ENCODE data around the gene SLC4A7. TPM values are rescaled to one million over a fixed set of nuclear protein-coding genes. Genes with fewer than 3 reads are reported as not detected.
A peak's percentile ranks its signal among the peaks of the same experiment; 100 is the strongest.
"Not testable (repeated sequence)": the region's sequence is repeated elsewhere in the genome, so short reads cannot be mapped to it uniquely, and the experiment has no call there.

SLC4A7 gene
- total RNA-seq, 5 donors from 2014 or later (not counting 1 experiment from before 2014, with no cell fraction given), result 47.4 to 66.4 (median 55.5) TPM

DNA sequence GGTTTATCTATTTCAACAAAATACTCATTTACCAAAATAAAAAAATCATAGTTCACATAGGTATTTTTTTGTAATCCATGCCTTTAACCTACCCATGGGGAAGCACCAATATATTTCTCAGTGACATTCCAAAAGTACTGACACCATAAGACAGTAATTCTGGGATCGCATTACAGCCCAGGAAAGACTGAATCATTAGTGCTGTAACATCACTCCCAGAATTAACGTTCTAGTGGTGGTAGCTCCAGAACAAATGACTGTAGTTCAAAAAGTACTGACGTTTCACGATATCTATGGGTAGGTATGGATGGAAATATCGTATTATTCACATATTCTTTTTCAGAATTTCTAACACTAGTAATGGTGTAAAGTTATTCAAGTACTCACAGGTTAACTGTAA, 60.7 kb downstream of the SLC4A7 start:
- no peaks in the 10 kb centered on the region for H3K9me3 Mint-ChIP-seq
- ChIA-PET CTCF (no interaction called here), POLR2A (no interaction called here)
- no peak overlapping the region for H3K4me3 Mint-ChIP-seq
- DNase-seq, result no peak
- peaks cover 0 to 4% (median 2%) of the 10 kb centered on the region in 3 donors for H3K4me1 Mint-ChIP-seq
- no peak overlapping the region for H3K27ac Mint-ChIP-seq
- no CpG with 5 or more reads among the region's 5 CpGs for WGBS (ENCODE audit: insufficient coverage)
- no peak for ATAC-seq (replicated peaks in 1 of 4)
- H3K36me3 Mint-ChIP-seq, result peaks cover 42% of the 10 kb centered on the region
- H3K27ac ChIP-seq (ENCODE audit: low read length), result no peak overlapping the region
- no peak overlapping the region for H3K4me3 ChIP-seq (ENCODE audit: control insufficient read depth in 1 of 2, extremely low read depth in 1 of 2, low read length in 1 of 2)
- H3K36me3 ChIP-seq (ENCODE audit: control insufficient read depth in 2 of 2, extremely low read depth in 1 of 2, insufficient read depth in 1 of 2, low read length in 1 of 2), result peaks cover 5 to 46% of the 10 kb centered on the region in 2 donors
- no peaks in the 10 kb centered on the region for H3K27me3 Mint-ChIP-seq
- no peaks in the 10 kb centered on the region for H3K9me3 ChIP-seq
- no peaks in the 10 kb centered on the region for H3K4me1 ChIP-seq (ENCODE audit: control insufficient read depth in 1 of 2, extremely low read depth in 1 of 2, insufficient read depth in 2 of 2, low read length in 2 of 2)
- no peaks in the 10 kb centered on the region for H3K27me3 ChIP-seq (replicated peaks in 1 of 2; ENCODE audit: control insufficient read depth in 2 of 2, extremely low read depth in 1 of 2, insufficient read depth in 2 of 2, low read length in 1 of 2)

DNA sequence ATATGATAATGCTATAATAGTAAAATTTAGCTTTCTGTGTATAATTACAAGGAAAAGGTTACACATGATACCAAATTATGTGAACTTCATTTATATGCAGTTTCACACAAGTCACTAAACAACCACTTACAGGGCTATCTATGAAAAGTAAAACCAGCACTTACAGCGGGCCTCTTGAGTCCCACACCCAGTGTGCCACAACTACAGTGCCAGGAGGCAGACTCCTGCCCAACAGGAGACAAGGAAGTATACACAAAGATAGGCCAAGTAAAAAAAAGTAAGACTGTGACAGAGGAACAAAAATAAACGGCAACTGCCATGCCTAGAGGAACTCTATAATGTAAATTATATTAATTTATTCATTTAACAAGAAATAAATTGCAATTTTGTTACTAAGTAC, 61.6 kb downstream of the SLC4A7 start:
- Histone ChIP-seq H3K36me3 (ENCODE audit: control insufficient read depth in 2 of 2, extremely low read depth in 1 of 2, insufficient read depth in 1 of 2, low read length in 1 of 2) (peaks cover 5 to 53% of the 10 kb centered on the region in 2 donors), H3K9me3 (no peaks in the 10 kb centered on the region), H3K4me1 (ENCODE audit: control insufficient read depth in 1 of 2, extremely low read depth in 1 of 2, insufficient read depth in 2 of 2, low read length in 2 of 2) (no peaks in the 10 kb centered on the region), H3K27me3 (replicated peaks in 1 of 2; ENCODE audit: control insufficient read depth in 2 of 2, extremely low read depth in 1 of 2, insufficient read depth in 2 of 2, low read length in 1 of 2) (no peaks in the 10 kb centered on the region), H3K27ac (ENCODE audit: low read length) (no peak overlapping the region), H3K4me3 (ENCODE audit: control insufficient read depth in 1 of 2, extremely low read depth in 1 of 2, low read length in 1 of 2) (no peak overlapping the region)
- Mint-ChIP-seq H3K27ac (no peak overlapping the region), H3K36me3 (peaks cover 41% of the 10 kb centered on the region), H3K9me3 (no peaks in the 10 kb centered on the region), H3K4me3 (no peak overlapping the region), H3K27me3 (no peaks in the 10 kb centered on the region), H3K4me1 (peaks cover 2 to 4% (median 2%) of the 10 kb centered on the region in 3 donors)
- CTCF ChIA-PET, result no interaction called here
- POLR2A ChIA-PET, result no interaction called here
- no peak for DNase-seq
- ATAC-seq (replicated peaks in 1 of 4), result no peak
- WGBS (ENCODE audit: insufficient coverage), result no CpG with 5 or more reads among the region's 2 CpGs

DNA sequence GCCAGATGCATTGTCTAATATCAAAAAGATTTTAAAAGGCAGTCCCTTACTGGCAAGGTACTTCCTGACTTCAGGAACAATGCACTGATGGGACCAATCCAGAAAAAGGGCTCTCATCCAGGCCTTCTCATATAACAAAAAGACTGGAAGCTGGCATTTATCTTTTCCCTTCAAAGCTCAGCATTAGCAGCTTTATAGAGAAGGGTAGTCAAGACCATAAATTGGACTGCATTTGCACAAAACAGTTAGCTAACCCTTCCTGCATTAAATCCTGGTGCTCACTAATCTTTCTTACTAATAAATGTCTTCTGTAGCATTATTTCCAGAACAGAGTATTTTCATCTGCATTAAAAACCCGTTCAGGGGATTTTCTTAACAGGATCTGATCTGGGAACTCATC, 69.0 kb downstream of the SLC4A7 start:
- 100% methylated on average over 1 of the region's 1 CpG for WGBS (ENCODE audit: insufficient coverage)
- Mint-ChIP-seq H3K36me3 (peaks cover 45% of the 10 kb centered on the region), H3K4me1 (peaks cover 0 to 12% (median 5%) of the 10 kb centered on the region in 3 donors), H3K27ac (no peak overlapping the region), H3K9me3 (no peaks in the 10 kb centered on the region), H3K27me3 (no peaks in the 10 kb centered on the region), H3K4me3 (no peak overlapping the region)
- Histone ChIP-seq H3K4me3 (ENCODE audit: control insufficient read depth in 1 of 2, extremely low read depth in 1 of 2, low read length in 1 of 2) (no peak overlapping the region), H3K9me3 (no peaks in the 10 kb centered on the region), H3K36me3 (ENCODE audit: control insufficient read depth in 2 of 2, extremely low read depth in 1 of 2, insufficient read depth in 1 of 2, low read length in 1 of 2) (peaks cover 10 to 55% of the 10 kb centered on the region in 2 donors), H3K27me3 (replicated peaks in 1 of 2; ENCODE audit: control insufficient read depth in 2 of 2, extremely low read depth in 1 of 2, insufficient read depth in 2 of 2, low read length in 1 of 2) (no peaks in the 10 kb centered on the region), H3K27ac (ENCODE audit: low read length) (no peak overlapping the region), H3K4me1 (ENCODE audit: control insufficient read depth in 1 of 2, extremely low read depth in 1 of 2, insufficient read depth in 2 of 2, low read length in 2 of 2) (no peaks in the 10 kb centered on the region)
- DNase-seq, result no peak
- no peak for ATAC-seq (replicated peaks in 1 of 4)
- CTCF ChIA-PET, result interaction anchor here in 1 of 2 donors (0.6 kb wide), 1 partner anchor 266 kb away, joined by 3 read pairs; no protein-coding TSS in a partner anchor
- POLR2A ChIA-PET, result interaction anchor here in 1 of 2 donors (0.5 kb wide), 1 partner anchor 178 kb away, joined by 7 read pairs; no protein-coding TSS in a partner anchor

DNA sequence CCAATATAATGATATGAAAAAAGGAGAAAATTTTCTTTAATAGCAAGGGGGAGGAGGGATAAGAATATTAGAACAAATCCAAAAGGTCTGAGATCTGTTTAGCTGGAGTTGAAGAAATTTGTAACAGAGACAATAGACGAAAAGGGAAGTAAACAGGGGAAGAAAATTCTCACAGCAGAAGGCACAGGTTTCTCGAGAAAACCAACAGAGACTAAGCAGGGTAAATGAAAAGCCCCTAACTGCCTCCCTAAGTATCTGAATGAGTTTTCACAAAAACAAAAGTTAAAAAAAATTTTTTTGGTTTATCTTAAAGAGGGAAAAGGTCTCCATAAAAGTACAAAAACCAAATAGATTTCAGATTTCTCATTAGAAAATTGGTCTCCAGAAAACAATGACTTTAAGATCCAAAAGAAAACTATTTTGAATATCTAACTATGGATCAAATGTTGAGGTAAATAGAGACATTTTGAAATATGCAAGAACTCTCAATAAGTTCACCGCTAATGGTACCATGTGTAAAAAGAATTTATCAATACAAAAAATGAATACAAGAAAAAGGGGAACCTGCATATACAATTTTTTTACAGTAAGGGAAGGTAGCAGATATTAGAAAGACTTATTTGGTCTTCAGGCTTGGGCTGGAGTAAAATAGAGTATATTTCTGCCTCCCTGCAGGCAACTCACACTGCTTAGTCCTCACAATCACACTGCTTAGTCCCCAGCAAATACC, 91.1 kb downstream of the SLC4A7 start:
- Histone ChIP-seq H3K27me3 (replicated peaks in 1 of 2; ENCODE audit: control insufficient read depth in 2 of 2, extremely low read depth in 1 of 2, insufficient read depth in 2 of 2, low read length in 1 of 2) (no peaks in the 10 kb centered on the region), H3K4me1 (ENCODE audit: control insufficient read depth in 1 of 2, extremely low read depth in 1 of 2, insufficient read depth in 2 of 2, low read length in 2 of 2) (no peaks in the 10 kb centered on the region), H3K9me3 (no peaks in the 10 kb centered on the region), H3K4me3 (ENCODE audit: control insufficient read depth in 1 of 2, extremely low read depth in 1 of 2, low read length in 1 of 2) (no peak overlapping the region), H3K27ac (ENCODE audit: low read length) (no peak overlapping the region), H3K36me3 (ENCODE audit: control insufficient read depth in 2 of 2, extremely low read depth in 1 of 2, insufficient read depth in 1 of 2, low read length in 1 of 2) (peaks cover 0 to 59% of the 10 kb centered on the region in 2 donors)
- Mint-ChIP-seq H3K4me1 (peaks cover 2 to 4% (median 4%) of the 10 kb centered on the region in 3 donors), H3K4me3 (no peak overlapping the region), H3K27me3 (no peaks in the 10 kb centered on the region), H3K9me3 (no peaks in the 10 kb centered on the region), H3K36me3 (peaks cover 42% of the 10 kb centered on the region), H3K27ac (peak overlapping the region in 1 of 2 donors; percentile 49)
- DNase-seq (no peak), ATAC-seq (replicated peaks in 1 of 4) (no peak)
- ChIA-PET POLR2A (interaction anchor here in 1 of 2 donors (0.5 kb wide), 1 partner anchor 289 kb away, joined by 6 read pairs; no protein-coding TSS in a partner anchor), CTCF (interaction anchor here in 1 of 2 donors (0.6 to 0.8 kb wide), 2 partner anchors 13 to 1537 kb away, joined by 3 read pairs; no protein-coding TSS in a partner anchor)
- no CpG with 5 or more reads among the region's 3 CpGs for WGBS (ENCODE audit: insufficient coverage)

DNA sequence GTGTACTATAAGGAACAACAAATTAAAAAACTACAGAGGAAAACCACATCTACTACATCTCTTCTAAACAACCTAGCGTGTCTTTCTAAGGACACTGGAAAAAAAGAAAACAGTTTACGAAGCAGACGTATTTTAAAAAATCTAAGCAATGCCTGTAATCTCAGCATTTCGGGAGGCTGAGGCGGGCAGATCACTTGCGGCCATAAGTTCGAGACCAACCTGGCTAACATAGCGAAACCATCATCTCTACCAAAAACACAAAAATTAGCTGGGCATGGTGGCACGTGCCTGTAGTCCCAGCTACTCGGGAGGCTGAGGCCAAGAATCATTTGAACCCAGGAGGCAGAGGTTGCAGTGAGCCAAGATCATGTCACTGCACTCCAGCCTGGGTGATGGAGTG, 91.8 kb downstream of the SLC4A7 start:
- H3K4me1 Mint-ChIP-seq; H3K27me3 Mint-ChIP-seq; H3K4me3 ChIP-seq (ENCODE audit: control insufficient read depth in 1 of 2, extremely low read depth in 1 of 2, low read length in 1 of 2); H3K27ac ChIP-seq (ENCODE audit: low read length); H3K27me3 ChIP-seq (replicated peaks in 1 of 2; ENCODE audit: control insufficient read depth in 2 of 2, extremely low read depth in 1 of 2, insufficient read depth in 2 of 2, low read length in 1 of 2); DNase-seq; H3K9me3 ChIP-seq; H3K4me1 ChIP-seq (ENCODE audit: control insufficient read depth in 1 of 2, extremely low read depth in 1 of 2, insufficient read depth in 2 of 2, low read length in 2 of 2); POLR2A ChIA-PET; H3K9me3 Mint-ChIP-seq; H3K4me3 Mint-ChIP-seq; ATAC-seq (replicated peaks in 1 of 4): not testable (repeated sequence)
- peaks cover 42% of the 10 kb centered on the region for H3K36me3 Mint-ChIP-seq
- CTCF ChIA-PET, result interaction anchor here in 1 of 2 donors (0.8 kb wide), 1 partner anchor 14 kb away, joined by 3 read pairs; no protein-coding TSS in a partner anchor
- peaks cover 0 to 55% of the 10 kb centered on the region in 2 donors for H3K36me3 ChIP-seq (ENCODE audit: control insufficient read depth in 2 of 2, extremely low read depth in 1 of 2, insufficient read depth in 1 of 2, low read length in 1 of 2)
- 96% methylated on average over 8 of the region's 10 CpGs for WGBS (ENCODE audit: insufficient coverage)
- peak overlapping the region in 1 of 2 donors; percentile 69 for H3K27ac Mint-ChIP-seq

DNA sequence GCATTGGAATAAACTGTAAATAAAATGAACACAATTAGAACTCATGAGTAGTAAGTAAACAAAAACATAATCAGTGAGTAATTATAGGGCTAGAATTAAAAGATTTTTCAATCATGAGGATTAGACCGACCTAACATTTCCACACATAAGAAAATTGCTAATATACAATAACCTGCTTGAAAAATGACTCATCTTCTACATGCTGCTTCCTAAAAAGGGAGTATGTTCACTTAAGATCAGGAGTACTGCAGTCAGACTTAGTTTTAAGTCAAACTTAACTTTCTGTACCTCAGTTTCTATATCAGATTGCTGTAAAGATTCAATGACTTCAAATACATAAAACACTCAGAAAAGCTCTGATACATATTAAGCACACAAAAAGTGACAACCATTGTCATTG, 92.4 kb downstream of the SLC4A7 start:
- ChIA-PET POLR2A (no interaction called here), CTCF (no interaction called here)
- H3K36me3 ChIP-seq (ENCODE audit: control insufficient read depth in 2 of 2, extremely low read depth in 1 of 2, insufficient read depth in 1 of 2, low read length in 1 of 2), result peaks cover 0 to 52% of the 10 kb centered on the region in 2 donors
- no CpG with 5 or more reads among the region's 1 CpG for WGBS (ENCODE audit: insufficient coverage)
- Mint-ChIP-seq H3K9me3 (no peaks in the 10 kb centered on the region), H3K4me3 (no peak overlapping the region), H3K27me3 (no peaks in the 10 kb centered on the region), H3K27ac (no peak overlapping the region), H3K4me1 (peaks cover 2 to 4% (median 4%) of the 10 kb centered on the region in 3 donors), H3K36me3 (peaks cover 41% of the 10 kb centered on the region)
- H3K9me3 ChIP-seq, result no peaks in the 10 kb centered on the region
- no peak overlapping the region for H3K27ac ChIP-seq (ENCODE audit: low read length)
- ATAC-seq (replicated peaks in 1 of 4), result no peak
- H3K4me1 ChIP-seq (ENCODE audit: control insufficient read depth in 1 of 2, extremely low read depth in 1 of 2, insufficient read depth in 2 of 2, low read length in 2 of 2), result no peaks in the 10 kb centered on the region
- no peaks in the 10 kb centered on the region for H3K27me3 ChIP-seq (replicated peaks in 1 of 2; ENCODE audit: control insufficient read depth in 2 of 2, extremely low read depth in 1 of 2, insufficient read depth in 2 of 2, low read length in 1 of 2)
- no peak overlapping the region for H3K4me3 ChIP-seq (ENCODE audit: control insufficient read depth in 1 of 2, extremely low read depth in 1 of 2, low read length in 1 of 2)
- DNase-seq, result no peak

Measured in T-cell (primary cell).